Parathyroid adenoma (tissue), 2 donors: Measurements from ENCODE around the gene PLET1.
"Not testable (repeated sequence)": the region's sequence is repeated elsewhere in the genome, so short reads cannot be mapped to it uniquely, and the experiment has no call there.

Experiments used
- H2AFZ ChIP-seq: fragments of 300-600 bp; sonication (generic); one replicate; pipeline ENCODE4 v1.7.0; 2017; ENCODE audit warnings: antibody characterized with exemption, mild to moderate bottlenecking
- H3K27ac ChIP-seq: fragments of 300-600 bp; sonication (generic); one replicate; pipeline ENCODE4 v1.7.0; 2017
- H3K27me3 ChIP-seq: fragments of 300-600 bp; sonication (generic); one replicate; pipeline ENCODE4 v1.7.0; 2017; ENCODE audit warnings: low read length; ENCODE audit not compliant: control insufficient read depth, insufficient read depth
- H3K36me3 ChIP-seq: fragments of 300-600 bp; sonication (generic); one replicate; pipeline ENCODE4 v1.7.0; 2017; ENCODE audit warnings: low read length; ENCODE audit not compliant: control insufficient read depth, insufficient read depth
- H3K4me1 ChIP-seq: fragments of 300-600 bp; sonication (generic); one replicate; pipeline ENCODE4 v1.7.0; 2017; ENCODE audit warnings: control low read depth
- H3K4me2 ChIP-seq: fragments of 300-600 bp; sonication (generic); one replicate; pipeline ENCODE4 v1.7.0; 2017; ENCODE audit warnings: low read length
- H3K4me3 ChIP-seq: fragments of 300-600 bp; sonication (generic); one replicate; pipeline ENCODE4 v1.7.0; 2017; ENCODE audit warnings: low read depth, low read length
- H3K79me2 ChIP-seq: fragments of 300-600 bp; sonication (generic); one replicate; pipeline ENCODE4 v1.7.0; 2017; ENCODE audit warnings: control low read depth
- H3K9ac ChIP-seq: fragments of 300-600 bp; sonication (generic); one replicate; pipeline ENCODE4 v1.7.0; 2017; ENCODE audit warnings: mild to moderate bottlenecking
- H3K9me3 ChIP-seq: fragments of 300-600 bp; sonication (generic); one replicate; pipeline ENCODE4 v1.7.0; 2017; ENCODE audit warnings: low read length; ENCODE audit not compliant: control insufficient read depth
- TF ChIP-seq, protein P1 (sequence below): fragments of 300-600 bp; sonication (generic); IDR thresholded peaks from one replicate; pipeline ENCODE4 v1.7.0; 2017; ENCODE audit warnings: antibody characterized with exemption, mild to moderate bottlenecking
- donor health status: primary hyperparathyroidism.

PLET1 gene

DNA sequence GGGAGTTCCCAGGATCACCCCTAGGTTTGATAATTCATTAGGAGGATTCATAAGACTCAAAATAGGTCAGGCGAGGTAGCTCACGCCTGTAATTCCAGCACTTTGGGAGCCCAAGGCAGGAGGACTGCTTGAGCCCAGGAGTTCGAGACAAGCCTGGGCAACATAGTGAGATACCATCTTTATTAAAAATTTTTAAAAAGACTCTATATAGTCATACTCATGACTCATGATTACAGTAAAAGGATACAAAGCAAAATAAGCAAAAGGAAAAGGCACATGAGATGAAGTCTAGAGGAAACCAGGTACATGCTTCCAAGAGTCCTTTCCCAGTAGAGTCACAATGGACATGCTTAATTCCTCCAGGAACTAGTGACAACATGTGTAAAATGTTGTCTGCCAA, 48.4 kb downstream of the PLET1 start:
- Histone ChIP-seq H2AFZ (no peak overlapping the region), H3K9me3 (no peaks in the 10 kb centered on the region), H3K4me2 (no peak overlapping the region), H3K9ac (no peak overlapping the region), H3K36me3 (no peaks in the 10 kb centered on the region), H3K27me3 (no peaks in the 10 kb centered on the region), H3K4me1 (no peaks in the 10 kb centered on the region), H3K4me3 (no peak overlapping the region), H3K27ac (no peak overlapping the region), H3K79me2 (no peaks in the 10 kb centered on the region)
- TF ChIP-seq, protein P1, sequence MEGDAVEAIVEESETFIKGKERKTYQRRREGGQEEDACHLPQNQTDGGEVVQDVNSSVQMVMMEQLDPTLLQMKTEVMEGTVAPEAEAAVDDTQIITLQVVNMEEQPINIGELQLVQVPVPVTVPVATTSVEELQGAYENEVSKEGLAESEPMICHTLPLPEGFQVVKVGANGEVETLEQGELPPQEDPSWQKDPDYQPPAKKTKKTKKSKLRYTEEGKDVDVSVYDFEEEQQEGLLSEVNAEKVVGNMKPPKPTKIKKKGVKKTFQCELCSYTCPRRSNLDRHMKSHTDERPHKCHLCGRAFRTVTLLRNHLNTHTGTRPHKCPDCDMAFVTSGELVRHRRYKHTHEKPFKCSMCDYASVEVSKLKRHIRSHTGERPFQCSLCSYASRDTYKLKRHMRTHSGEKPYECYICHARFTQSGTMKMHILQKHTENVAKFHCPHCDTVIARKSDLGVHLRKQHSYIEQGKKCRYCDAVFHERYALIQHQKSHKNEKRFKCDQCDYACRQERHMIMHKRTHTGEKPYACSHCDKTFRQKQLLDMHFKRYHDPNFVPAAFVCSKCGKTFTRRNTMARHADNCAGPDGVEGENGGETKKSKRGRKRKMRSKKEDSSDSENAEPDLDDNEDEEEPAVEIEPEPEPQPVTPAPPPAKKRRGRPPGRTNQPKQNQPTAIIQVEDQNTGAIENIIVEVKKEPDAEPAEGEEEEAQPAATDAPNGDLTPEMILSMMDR = no peak

DNA sequence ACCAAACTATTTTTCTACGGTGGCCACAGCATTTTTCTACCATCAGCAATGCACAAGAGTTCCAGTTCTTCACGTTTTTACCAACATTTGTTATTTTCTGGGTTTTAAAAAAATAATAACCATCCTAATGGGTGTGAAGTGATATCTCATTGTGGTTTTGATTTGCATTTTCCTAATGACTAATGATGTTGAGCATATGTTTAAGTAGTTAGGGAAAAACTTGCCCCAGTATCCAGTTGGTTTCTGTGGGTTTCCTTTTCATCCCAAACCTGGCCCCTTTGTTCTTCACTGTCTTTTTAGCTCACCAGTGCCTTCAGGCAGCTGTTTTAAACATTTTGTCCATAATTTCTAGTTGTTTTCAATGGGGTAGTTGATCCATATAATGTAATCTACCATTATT, 49.1 kb downstream of the PLET1 start:
- TF ChIP-seq, protein P1 = no peak

DNA sequence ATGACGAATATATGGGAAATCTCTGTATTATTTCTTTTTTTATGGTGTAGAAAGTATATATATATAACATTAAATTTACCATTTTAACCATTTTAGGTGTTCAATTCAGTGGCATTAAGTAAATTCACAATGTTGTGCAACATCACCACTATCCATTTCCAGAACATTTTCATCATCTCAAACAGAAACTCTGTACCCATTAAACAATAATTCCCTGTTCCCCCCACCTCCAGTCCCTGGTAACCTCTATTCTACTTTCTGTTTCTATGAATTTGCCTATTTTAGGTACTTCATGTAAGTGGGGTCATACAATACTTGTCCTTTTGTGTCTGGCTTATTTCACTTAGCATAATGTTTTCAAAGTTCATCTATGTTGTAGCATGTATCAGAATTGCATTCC, 49.8 kb downstream of the PLET1 start:
- TF ChIP-seq, protein P1 = no peak
- no peaks in the 10 kb centered on the region for H3K9me3 ChIP-seq
- H3K27ac ChIP-seq = no peak overlapping the region

More for the DNA sequence above, 49.1 kb downstream of the PLET1 start:
- no peaks in the 10 kb centered on the region for H3K36me3 ChIP-seq
- H3K4me2 ChIP-seq = no peak overlapping the region
- H3K27me3 ChIP-seq = no peaks in the 10 kb centered on the region
- H3K9me3 ChIP-seq = no peaks in the 10 kb centered on the region
- no peak overlapping the region for H3K9ac ChIP-seq
- H3K27ac ChIP-seq = no peak overlapping the region
- H3K4me1 ChIP-seq = no peaks in the 10 kb centered on the region
- no peak overlapping the region for H2AFZ ChIP-seq
- H3K4me3 ChIP-seq = no peak overlapping the region
- no peaks in the 10 kb centered on the region for H3K79me2 ChIP-seq

DNA sequence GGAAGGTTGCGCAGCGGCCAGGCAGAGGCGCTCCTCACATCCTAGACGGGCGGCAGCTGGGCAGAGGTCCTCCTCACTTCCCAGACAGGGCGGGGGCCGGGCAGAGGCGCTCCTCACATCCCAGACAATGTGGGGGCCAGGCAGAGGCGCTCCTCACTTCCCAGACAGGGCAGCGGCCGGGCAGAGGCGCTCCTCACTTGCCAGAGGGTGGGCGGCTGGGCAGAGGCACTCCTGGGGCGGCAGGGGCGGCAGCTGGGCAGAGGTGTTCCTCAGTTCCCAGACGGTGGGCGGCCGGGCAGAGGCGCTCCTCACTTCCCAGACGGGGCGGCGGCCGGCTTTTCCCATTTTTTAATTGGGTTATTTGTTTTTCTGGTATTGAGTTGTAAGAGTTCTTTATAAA, 54.6 kb downstream of the PLET1 start:
- TF ChIP-seq, protein P1 = no peak
- no peaks in the 10 kb centered on the region for H3K79me2 ChIP-seq
- H3K27ac ChIP-seq = no peak overlapping the region
- H3K9me3 ChIP-seq = no peaks in the 10 kb centered on the region
- H3K9ac ChIP-seq = no peak overlapping the region
- no peaks in the 10 kb centered on the region for H3K4me1 ChIP-seq
- no peak overlapping the region for H3K4me3 ChIP-seq
- H3K4me2 ChIP-seq = no peak overlapping the region
- H3K36me3 ChIP-seq = no peaks in the 10 kb centered on the region
- H2AFZ ChIP-seq = no peak overlapping the region
- H3K27me3 ChIP-seq = no peaks in the 10 kb centered on the region

More for the DNA sequence above, 49.8 kb downstream of the PLET1 start:
- Histone ChIP-seq H3K4me2 (no peak overlapping the region), H3K36me3 (no peaks in the 10 kb centered on the region), H3K79me2 (no peaks in the 10 kb centered on the region), H3K9ac (no peak overlapping the region), H3K4me3 (no peak overlapping the region), H3K27me3 (no peaks in the 10 kb centered on the region), H3K4me1 (no peaks in the 10 kb centered on the region), H2AFZ (no peak overlapping the region)

DNA sequence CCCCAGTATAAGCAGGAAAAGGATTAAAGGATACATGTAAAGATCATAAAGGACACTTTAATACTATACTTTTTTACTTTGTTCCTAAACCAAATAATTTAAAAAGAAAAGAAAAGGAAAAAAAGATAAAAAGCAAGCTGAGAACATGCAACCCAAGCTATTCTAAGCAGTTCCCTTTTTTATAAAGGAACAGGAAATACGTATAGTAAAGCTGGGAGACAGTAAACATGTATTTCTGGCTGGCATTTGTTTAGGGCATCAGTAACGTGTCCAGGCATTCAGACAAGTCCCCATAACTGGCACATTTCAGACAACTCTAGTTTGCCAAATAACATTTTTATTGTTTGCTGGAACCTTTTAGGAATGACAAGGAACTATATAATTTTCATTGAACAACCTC, 60.4 kb downstream of the PLET1 start:
- no peak overlapping the region for H3K4me3 ChIP-seq
- H2AFZ ChIP-seq = no peak overlapping the region
- H3K9me3 ChIP-seq = no peaks in the 10 kb centered on the region
- TF ChIP-seq, protein P1 = no peak
- H3K79me2 ChIP-seq = no peaks in the 10 kb centered on the region
- no peaks in the 10 kb centered on the region for H3K4me1 ChIP-seq
- H3K27ac ChIP-seq = no peak overlapping the region
- H3K36me3 ChIP-seq = no peaks in the 10 kb centered on the region
- H3K9ac ChIP-seq = no peak overlapping the region
- no peak overlapping the region for H3K4me2 ChIP-seq
- no peaks in the 10 kb centered on the region for H3K27me3 ChIP-seq

DNA sequence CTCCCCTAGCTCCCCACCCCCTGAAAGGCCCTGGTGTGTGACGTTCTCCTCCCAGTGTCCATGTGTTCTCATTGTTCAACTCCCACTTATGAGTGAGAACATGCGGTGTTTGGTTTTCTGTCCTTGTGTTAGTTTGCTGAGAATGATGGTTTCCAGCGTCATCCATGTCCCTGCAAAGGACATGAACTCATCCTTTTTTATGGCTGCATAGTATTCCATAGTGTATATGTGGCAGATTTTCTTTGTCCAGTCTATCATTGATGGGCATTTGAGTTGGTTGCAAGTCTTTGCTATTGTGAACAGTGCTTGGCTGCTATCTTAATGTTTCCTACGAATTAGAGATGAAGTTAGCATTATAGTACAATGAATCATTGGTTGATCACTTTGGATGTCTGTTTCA, 61.6 kb downstream of the PLET1 start:
- not testable (repeated sequence) for H3K4me1 ChIP-seq, H3K4me2 ChIP-seq, H3K79me2 ChIP-seq, H2AFZ ChIP-seq, H3K9ac ChIP-seq, H3K9me3 ChIP-seq, H3K4me3 ChIP-seq, H3K27me3 ChIP-seq, H3K27ac ChIP-seq, H3K36me3 ChIP-seq
